ENCODE data around the gene MRGPRE.

The MRGPRE gene

DNA sequence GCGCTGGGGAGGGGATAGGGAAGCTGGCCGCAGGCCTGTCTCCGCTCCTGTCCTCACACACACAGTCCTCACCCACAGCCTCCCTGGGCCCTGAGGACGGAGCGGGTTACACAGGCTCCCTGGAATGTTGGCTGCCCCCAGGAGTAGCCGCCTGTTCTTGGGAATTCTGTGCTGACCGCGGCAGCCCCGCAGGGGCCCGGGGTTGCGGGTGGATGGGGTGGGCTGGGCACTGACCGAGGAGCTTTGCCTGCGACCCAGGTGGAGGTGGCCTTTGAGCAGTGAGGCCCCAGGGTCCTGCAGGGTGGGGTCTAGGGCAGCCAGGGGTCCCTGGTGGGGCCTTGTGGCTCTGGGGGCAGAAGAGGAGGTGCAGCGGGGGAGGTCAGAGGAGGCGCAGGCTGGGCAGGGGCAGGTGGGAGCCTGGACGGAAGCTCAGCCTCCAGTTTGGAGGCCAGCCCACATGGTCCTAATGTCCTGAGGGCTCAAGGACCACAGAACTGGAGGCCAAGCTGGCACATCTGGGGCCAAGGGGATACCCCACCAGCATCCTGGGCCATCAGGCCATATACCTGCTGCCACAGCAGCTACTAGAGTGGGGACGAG is 7.0 kb downstream of the MRGPRE start:
- Histone ChIP-seq H3K27ac (no peak overlapping the region), H3K4me1 (ENCODE audit: low read depth, poor library complexity, severe bottlenecking) (no peaks in the 10 kb centered on the region), H3K4me2 (no peak overlapping the region), H3K36me3 (ENCODE audit: insufficient read depth) (no peaks in the 10 kb centered on the region), H3K9ac (no peak overlapping the region), H4K20me1 (ENCODE audit: insufficient read depth) (no peaks in the 10 kb centered on the region), H3K27me3 (ENCODE audit: insufficient read depth, low read depth) (peaks cover 76% of the 10 kb centered on the region), H3K79me2 (ENCODE audit: insufficient read depth, low read depth) (no peaks in the 10 kb centered on the region), H2AFZ (ENCODE audit: low read depth) (no peak overlapping the region), H3K4me3 (IDR thresholded peaks at IDR 0.05; ENCODE audit: insufficient read depth, low read depth, low read length) (no peak overlapping the region)
- TF ChIP-seq, protein P1, sequence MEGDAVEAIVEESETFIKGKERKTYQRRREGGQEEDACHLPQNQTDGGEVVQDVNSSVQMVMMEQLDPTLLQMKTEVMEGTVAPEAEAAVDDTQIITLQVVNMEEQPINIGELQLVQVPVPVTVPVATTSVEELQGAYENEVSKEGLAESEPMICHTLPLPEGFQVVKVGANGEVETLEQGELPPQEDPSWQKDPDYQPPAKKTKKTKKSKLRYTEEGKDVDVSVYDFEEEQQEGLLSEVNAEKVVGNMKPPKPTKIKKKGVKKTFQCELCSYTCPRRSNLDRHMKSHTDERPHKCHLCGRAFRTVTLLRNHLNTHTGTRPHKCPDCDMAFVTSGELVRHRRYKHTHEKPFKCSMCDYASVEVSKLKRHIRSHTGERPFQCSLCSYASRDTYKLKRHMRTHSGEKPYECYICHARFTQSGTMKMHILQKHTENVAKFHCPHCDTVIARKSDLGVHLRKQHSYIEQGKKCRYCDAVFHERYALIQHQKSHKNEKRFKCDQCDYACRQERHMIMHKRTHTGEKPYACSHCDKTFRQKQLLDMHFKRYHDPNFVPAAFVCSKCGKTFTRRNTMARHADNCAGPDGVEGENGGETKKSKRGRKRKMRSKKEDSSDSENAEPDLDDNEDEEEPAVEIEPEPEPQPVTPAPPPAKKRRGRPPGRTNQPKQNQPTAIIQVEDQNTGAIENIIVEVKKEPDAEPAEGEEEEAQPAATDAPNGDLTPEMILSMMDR (conservative IDR thresholded peaks at IDR 0.05; ENCODE audit: low read depth, low read length) = no peak

DNA sequence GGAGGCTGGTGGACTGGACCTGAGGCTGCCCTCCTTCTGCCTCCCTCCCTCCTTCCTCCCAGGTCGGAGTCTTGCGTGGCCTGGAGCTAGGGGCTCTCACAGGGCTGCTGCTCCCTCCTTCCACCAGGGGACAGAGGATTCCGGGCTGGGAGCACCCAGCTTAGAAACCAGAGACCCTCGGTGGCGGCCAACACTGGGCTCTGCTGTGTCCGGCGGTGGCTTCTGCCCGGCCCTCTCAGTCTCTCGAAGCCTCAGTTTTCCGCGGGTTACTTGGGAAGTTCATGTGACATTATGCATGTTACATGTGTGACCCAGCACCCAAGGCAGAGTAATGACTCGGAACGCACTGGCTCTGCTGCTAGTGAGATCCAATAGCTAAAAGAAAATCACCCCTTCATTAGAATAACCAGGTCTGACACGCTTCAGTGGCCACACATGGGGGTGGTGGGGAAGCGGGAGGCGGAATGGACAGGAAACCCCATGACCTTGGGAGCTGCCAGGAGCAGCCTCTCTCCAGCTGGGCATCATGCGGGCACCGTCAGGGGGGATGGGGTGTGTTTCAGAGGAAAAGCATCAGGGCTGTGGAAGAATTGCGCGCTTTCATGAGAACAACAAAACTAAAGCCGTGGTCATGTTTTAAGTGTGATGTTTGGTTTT is 7.7 kb downstream of the MRGPRE start:
- Histone ChIP-seq H3K36me3 (ENCODE audit: insufficient read depth) (no peaks in the 10 kb centered on the region), H2AFZ (ENCODE audit: low read depth) (no peak overlapping the region)

DNA sequence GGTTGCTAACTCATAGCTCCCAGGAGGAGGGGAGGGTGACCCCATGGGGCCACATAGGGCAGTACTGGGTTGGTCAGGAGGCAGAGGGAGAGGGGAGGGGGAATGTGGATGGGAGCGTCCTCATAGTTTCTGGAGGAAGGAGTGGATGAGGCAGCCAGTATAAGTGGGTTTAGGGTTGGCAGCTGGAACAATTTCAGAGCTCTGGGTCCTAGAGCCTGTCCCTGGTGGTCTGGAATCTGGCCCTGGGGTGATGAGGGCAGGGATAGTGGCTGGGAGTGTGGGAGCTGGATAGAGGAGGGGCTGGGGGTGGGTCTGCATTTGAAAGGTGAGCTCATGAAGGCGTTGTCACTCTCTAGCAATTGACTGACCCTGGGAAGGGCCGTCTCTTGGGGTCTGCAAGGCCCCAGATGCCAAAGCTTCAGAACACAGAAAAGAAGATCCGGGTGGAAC is 8.3 kb downstream of the MRGPRE start:
- no peak overlapping the region for H3K27ac ChIP-seq
- no peak overlapping the region for H3K9ac ChIP-seq
- no peak overlapping the region for H3K4me3 ChIP-seq (IDR thresholded peaks at IDR 0.05; ENCODE audit: insufficient read depth, low read depth, low read length)
- no peaks in the 10 kb centered on the region for H3K79me2 ChIP-seq (ENCODE audit: insufficient read depth, low read depth)
- H2AFZ ChIP-seq (ENCODE audit: low read depth) = no peak overlapping the region
- no peaks in the 10 kb centered on the region for H3K36me3 ChIP-seq (ENCODE audit: insufficient read depth)
- H4K20me1 ChIP-seq (ENCODE audit: insufficient read depth) = no peaks in the 10 kb centered on the region
- no peak overlapping the region for H3K4me2 ChIP-seq
- H3K27me3 ChIP-seq (ENCODE audit: insufficient read depth, low read depth) = peaks cover 78% of the 10 kb centered on the region
- H3K4me1 ChIP-seq (ENCODE audit: low read depth, poor library complexity, severe bottlenecking) = no peaks in the 10 kb centered on the region
- TF ChIP-seq, protein P1 (conservative IDR thresholded peaks at IDR 0.05; ENCODE audit: low read depth, low read length) = no peak

More for the DNA sequence above, 7.7 kb downstream of the MRGPRE start:
- no peaks in the 10 kb centered on the region for H3K79me2 ChIP-seq (ENCODE audit: insufficient read depth, low read depth)
- no peak overlapping the region for H3K27ac ChIP-seq
- H4K20me1 ChIP-seq (ENCODE audit: insufficient read depth) = no peaks in the 10 kb centered on the region
- H3K4me1 ChIP-seq (ENCODE audit: low read depth, poor library complexity, severe bottlenecking) = no peaks in the 10 kb centered on the region
- no peak overlapping the region for H3K9ac ChIP-seq
- H3K4me3 ChIP-seq (IDR thresholded peaks at IDR 0.05; ENCODE audit: insufficient read depth, low read depth, low read length) = no peak overlapping the region
- TF ChIP-seq, protein P1 (conservative IDR thresholded peaks at IDR 0.05; ENCODE audit: low read depth, low read length) = no peak
- no peak overlapping the region for H3K4me2 ChIP-seq
- H3K27me3 ChIP-seq (ENCODE audit: insufficient read depth, low read depth) = peaks cover 76% of the 10 kb centered on the region

DNA sequence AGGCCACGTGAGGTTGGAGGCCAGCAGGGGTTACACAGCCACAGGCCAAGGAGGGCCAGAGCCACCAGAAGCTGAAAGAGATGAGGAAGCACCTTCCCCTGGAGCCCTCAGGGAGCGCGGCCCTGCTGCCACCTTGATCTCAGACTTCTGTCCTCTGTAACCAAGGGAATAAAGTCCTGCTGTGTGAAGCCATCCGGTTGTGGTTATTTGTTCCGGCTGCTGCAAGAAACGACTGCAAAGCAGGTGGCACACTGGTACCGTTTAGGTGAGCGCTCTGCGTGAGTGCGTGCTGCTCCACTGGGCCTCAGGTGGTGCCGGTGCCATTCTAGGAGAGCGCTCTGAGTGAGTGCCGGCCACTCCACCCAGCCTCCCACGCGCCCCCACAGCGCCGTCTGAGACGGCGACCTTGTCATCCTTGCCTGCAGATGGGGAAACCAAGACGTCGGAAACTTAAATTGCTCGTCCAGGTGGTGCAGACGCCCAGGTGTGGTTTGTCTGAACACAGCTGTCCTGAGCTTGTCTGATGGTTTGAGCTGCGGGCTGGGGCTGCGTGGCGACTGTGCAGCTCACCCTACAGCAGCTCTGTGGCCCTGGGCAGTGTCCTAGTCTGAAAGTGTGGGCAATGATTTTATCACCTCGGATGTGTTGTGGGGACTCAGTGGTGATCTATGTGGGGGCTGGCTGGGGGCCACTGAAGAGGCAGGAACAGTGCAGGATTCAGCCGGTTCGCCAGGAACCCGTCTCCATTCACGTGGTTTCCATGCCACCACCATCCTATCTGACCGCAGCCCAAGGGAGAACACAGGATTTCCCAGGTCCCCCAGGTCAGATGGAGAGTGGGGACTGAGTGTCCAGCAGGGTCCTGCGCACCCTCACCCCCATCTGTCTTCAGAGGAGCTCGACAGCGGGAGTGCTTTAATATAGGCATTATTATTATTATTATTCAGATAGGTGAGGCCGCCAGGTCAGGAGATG is 9.0 kb downstream of the MRGPRE start:
- Histone ChIP-seq H3K4me3 (IDR thresholded peaks at IDR 0.05; ENCODE audit: insufficient read depth, low read depth, low read length) (no peak overlapping the region), H3K27ac (no peak overlapping the region), H3K27me3 (ENCODE audit: insufficient read depth, low read depth) (peaks cover 80% of the 10 kb centered on the region), H3K4me2 (no peak overlapping the region), H3K79me2 (ENCODE audit: insufficient read depth, low read depth) (no peaks in the 10 kb centered on the region), H3K36me3 (ENCODE audit: insufficient read depth) (no peaks in the 10 kb centered on the region), H2AFZ (ENCODE audit: low read depth) (no peak overlapping the region), H3K9ac (no peak overlapping the region), H4K20me1 (ENCODE audit: insufficient read depth) (no peaks in the 10 kb centered on the region), H3K4me1 (ENCODE audit: low read depth, poor library complexity, severe bottlenecking) (no peaks in the 10 kb centered on the region)
- TF ChIP-seq, protein P1 (conservative IDR thresholded peaks at IDR 0.05; ENCODE audit: low read depth, low read length) = no peak

All from KMS-11 (cell line).